ENCODE results near the gene PPL.

PPL gene

GRCh38 chr16:4855804-4856203, 81.1 kb downstream of the PPL start:
- H3K36me3 ChIP-seq (ENCODE audit: control insufficient read depth, insufficient read depth, low read length) = no peaks in the 10 kb centered on the region
- H3K4me1 ChIP-seq = no peaks in the 10 kb centered on the region
- H3K4me2 ChIP-seq (ENCODE audit: low read length) = no peak overlapping the region
- H3K27ac ChIP-seq = no peak overlapping the region
- TF ChIP-seq CTCF (IDR thresholded peaks at IDR 0.05) = no peak
- no peaks in the 10 kb centered on the region for H3K9me3 ChIP-seq (ENCODE audit: control insufficient read depth, low read length)
- H3K27me3 ChIP-seq (ENCODE audit: control insufficient read depth, insufficient read depth, low read length) = no peaks in the 10 kb centered on the region
- H3K9ac ChIP-seq = no peak overlapping the region
- peaks cover 41% of the 10 kb centered on the region for H3K79me2 ChIP-seq
- no peak overlapping the region for H3K4me3 ChIP-seq (ENCODE audit: low read depth, low read length)
- no peak overlapping the region for H2AFZ ChIP-seq

GRCh38 chr16:4855371-4855770, 81.6 kb downstream of the PPL start:
- Histone ChIP-seq H3K27ac (no peak overlapping the region), H3K9me3 (ENCODE audit: control insufficient read depth, low read length) (no peaks in the 10 kb centered on the region), H3K9ac (no peak overlapping the region), H2AFZ (no peak overlapping the region), H3K4me2 (ENCODE audit: low read length) (no peak overlapping the region), H3K4me3 (ENCODE audit: low read depth, low read length) (no peak overlapping the region), H3K79me2 (peaks cover 43% of the 10 kb centered on the region), H3K36me3 (ENCODE audit: control insufficient read depth, insufficient read depth, low read length) (no peaks in the 10 kb centered on the region), H3K27me3 (ENCODE audit: control insufficient read depth, insufficient read depth, low read length) (no peaks in the 10 kb centered on the region), H3K4me1 (no peaks in the 10 kb centered on the region)
- TF ChIP-seq CTCF (IDR thresholded peaks at IDR 0.05) = no peak

GRCh38 chr16:4852221-4852872, 84.6 kb downstream of the PPL start:
- peaks cover 11% of the 10 kb centered on the region for H3K4me1 ChIP-seq
- no peaks in the 10 kb centered on the region for H3K9me3 ChIP-seq (ENCODE audit: control insufficient read depth, low read length)
- no peak for TF ChIP-seq CTCF (IDR thresholded peaks at IDR 0.05)
- H3K79me2 ChIP-seq = peaks cover 39% of the 10 kb centered on the region
- no peak overlapping the region for H3K4me2 ChIP-seq (ENCODE audit: low read length)
- no peak overlapping the region for H3K27ac ChIP-seq
- no peaks in the 10 kb centered on the region for H3K27me3 ChIP-seq (ENCODE audit: control insufficient read depth, insufficient read depth, low read length)
- H2AFZ ChIP-seq = no peak overlapping the region
- no peak overlapping the region for H3K4me3 ChIP-seq (ENCODE audit: low read depth, low read length)
- no peaks in the 10 kb centered on the region for H3K36me3 ChIP-seq (ENCODE audit: control insufficient read depth, insufficient read depth, low read length)
- no peak overlapping the region for H3K9ac ChIP-seq

GRCh38 chr16:4850211-4850610, 86.7 kb downstream of the PPL start:
- Histone ChIP-seq H3K4me1 (peaks cover 17% of the 10 kb centered on the region), H3K36me3 (ENCODE audit: control insufficient read depth, insufficient read depth, low read length) (no peaks in the 10 kb centered on the region), H3K4me2 (ENCODE audit: low read length) (no peak overlapping the region), H3K4me3 (ENCODE audit: low read depth, low read length) (no peak overlapping the region), H3K27ac (no peak overlapping the region), H3K27me3 (ENCODE audit: control insufficient read depth, insufficient read depth, low read length) (no peaks in the 10 kb centered on the region), H3K79me2 (peaks cover 40% of the 10 kb centered on the region), H3K9ac (no peak overlapping the region), H3K9me3 (ENCODE audit: control insufficient read depth, low read length) (no peaks in the 10 kb centered on the region), H2AFZ (no peak overlapping the region)
- no peak for TF ChIP-seq CTCF (IDR thresholded peaks at IDR 0.05)
